Ammon's horn (tissue), 1 donor: ENCODE measurements around the gene SYT12.
"Not testable (repeated sequence)": the region's sequence is repeated elsewhere in the genome, so short reads cannot be mapped to it uniquely, and the experiment has no call there.

Experiments used
- DNase-seq: peaks from one replicate; pipeline ENCODE4 v3.0.0-alpha.2; 2016; ENCODE audit warnings: low spot score

The SYT12 gene, protein sequence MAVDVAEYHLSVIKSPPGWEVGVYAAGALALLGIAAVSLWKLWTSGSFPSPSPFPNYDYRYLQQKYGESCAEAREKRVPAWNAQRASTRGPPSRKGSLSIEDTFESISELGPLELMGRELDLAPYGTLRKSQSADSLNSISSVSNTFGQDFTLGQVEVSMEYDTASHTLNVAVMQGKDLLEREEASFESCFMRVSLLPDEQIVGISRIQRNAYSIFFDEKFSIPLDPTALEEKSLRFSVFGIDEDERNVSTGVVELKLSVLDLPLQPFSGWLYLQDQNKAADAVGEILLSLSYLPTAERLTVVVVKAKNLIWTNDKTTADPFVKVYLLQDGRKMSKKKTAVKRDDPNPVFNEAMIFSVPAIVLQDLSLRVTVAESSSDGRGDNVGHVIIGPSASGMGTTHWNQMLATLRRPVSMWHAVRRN

GRCh38 chr11:67022961-67023956 lies at the start of gene SYT12:
SYT12 (plus strand) TSS chr11:67023134; CDS start chr11:67030145, 7,011 bp downstream.
- no peak for DNase-seq

DNA sequence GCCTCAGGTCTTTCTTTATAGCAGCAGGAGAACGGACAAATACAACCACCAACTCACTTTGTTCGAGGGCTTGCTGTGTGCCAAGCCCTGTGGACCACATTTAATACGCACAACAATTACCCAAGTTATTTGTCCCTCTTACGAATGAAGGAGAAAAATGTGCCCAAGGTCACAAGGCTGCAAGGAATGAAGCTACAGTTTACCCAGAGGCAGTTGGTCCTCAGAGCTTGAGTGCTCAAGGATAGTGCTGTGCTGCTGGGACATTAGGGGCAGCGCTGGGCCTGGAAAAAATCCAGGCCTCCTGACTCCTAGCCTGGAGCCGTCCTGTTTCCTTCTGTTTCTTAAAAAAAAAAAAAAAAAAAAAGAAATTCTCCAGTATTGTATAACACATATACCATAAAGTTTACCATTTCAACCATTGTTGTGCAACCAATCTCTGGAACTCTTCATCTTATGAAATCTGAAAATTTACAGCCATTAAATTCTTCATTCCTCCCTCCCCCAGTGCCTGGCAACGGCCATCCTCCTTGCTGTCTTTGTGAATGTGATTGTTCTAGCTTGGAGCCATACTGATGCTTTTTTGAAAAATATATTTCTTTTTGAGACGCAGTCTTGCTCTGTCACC lies 48.9 kb upstream of the SYT12 start:
- DNase-seq = no peak

DNA sequence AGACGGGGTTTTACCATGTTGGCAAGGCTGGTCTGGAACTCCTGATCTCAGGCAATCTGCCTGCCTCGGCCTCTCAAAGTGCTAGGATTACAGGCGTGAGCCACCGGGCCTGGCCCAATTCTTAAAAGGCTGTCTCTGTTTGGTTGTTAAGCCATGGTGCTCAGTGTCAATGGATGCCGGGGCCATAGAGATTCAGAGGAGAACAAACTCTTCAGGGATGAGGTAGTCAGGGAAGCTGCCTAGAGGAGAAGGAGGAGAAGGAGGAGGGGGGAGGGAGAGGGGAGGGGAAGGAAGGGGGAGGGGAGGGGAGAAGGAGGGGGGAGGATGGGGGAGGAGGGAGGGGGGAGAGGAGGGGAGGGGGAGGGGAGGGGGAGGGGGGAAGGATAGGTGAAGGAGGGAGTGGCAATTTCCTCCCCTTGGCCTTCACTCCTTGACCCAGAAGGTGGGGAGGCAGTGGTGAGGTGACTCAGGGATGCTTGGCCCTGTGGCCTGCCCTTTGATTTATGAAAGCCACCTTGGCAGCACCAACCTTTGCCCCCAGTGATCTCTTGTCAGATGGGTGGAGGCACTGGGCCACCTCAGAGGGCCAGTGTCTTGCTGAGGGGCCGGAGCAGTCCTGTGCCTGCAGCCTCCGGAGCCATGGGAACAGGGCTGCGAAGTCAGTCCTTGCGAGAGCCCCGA lies 48.1 kb upstream of the SYT12 start, which contains the start of gene C11orf86:
TSS of gene C11orf86 (plus strand) at position 581 of the 681 bp plus-strand sequence. CDS start at position 640, 59 bp downstream.
- DNase-seq = no peak

GRCh38 chr11:66975405-66976027 lies 47.4 kb upstream of the SYT12 start:
- DNase-seq = no peak

GRCh38 chr11:66976028-66976467 lies 46.9 kb upstream of the SYT12 start:
- DNase-seq = no peak

GRCh38 chr11:66976925-66977324 lies 46.0 kb upstream of the SYT12 start:
- DNase-seq = no peak

DNA sequence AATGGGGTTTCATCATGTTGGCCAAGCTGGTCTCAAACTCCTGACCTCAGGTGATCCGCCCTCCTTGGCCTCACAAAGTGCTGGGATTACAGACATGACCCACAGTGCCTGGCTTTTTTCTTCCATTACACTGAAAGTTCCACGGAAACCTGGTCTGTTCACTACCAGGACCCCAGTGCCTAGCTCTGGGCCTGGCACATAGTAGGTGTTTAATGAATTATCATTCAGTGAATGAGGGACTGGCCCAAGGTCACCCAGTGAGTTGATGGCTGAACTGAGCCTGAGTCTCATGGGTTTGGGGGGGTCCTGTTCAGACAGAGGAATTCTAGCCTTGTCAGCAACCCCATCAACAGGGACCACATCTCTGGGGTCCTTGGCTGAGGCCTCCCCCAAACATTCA lies 44.7 kb upstream of the SYT12 start:
- no peak for DNase-seq

- DNase-seq = no peak
Measured at GRCh38 chr11:66978717-66979116, 44.2 kb upstream of the SYT12 start.

DNA sequence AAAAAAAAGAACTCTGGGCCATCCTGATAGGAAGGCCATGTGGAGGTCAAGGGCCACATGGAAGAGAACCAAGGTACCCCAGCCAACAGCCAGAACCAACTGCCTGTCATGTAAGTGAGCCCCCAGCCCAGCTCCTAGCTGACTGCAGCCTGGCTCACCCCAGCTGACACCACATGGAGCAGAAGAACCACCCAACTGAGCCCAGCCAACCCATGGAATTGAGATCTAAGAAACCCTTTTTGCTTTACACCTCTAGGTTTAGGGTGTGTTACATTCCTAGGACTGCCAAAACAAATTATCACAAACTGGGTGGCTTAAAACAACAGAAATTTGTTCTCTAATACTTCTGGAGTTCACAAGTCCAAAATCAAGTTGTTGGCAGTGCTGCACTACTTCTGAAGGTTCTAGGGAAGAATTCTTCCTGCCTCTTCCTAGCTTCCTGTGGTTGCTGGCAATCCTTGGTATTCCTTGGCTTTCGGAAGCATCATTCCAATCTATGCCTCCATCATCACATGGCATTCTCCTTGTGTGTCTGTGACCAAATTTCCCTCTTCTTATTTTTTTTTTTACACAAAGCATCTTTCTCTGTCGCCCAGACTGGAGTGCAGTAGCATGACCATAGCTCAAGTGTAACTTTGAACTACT lies 43.5 kb upstream of the SYT12 start:
- no peak for DNase-seq

- peak; percentile 56 for DNase-seq
Measured at GRCh38 chr11:66981976-66982578, 40.9 kb upstream of the SYT12 start.

- no peak for DNase-seq
Measured at GRCh38 chr11:66983275-66983924, 39.5 kb upstream of the SYT12 start.

DNA sequence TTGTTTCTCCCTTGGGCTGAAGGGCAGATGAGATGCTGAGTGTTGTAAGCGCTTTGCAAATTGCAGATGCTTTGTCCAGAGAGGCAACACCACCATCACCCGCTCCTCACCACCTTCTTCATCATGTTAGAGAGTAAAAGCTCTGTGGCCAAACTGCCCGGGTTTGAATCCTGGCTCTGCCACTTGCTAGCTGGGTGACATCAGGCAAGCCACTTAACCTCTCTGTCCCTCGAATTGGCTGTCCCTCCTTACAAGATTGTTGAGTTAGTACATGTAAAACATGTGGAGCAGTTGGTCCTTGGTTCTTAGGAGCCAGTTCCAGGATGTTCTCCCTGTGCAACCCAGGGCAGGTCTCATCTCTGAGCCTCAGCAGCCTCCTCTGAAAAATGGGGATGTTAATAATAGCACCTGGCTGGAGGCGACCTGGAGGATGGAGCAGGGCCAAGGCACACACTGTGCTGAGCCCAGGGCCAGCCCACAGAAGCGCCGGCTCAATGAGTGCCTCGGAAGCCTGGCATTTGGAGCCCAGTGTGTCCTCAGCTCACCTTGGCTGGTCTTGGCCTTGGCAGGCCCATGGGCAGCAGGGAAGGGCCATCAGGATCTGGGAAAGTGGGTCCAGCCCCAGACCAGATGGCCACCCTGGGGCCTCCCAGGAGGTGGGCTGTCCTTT lies 37.3 kb upstream of the SYT12 start:
- no peak for DNase-seq

- no peak for DNase-seq
Measured at GRCh38 chr11:66986178-66986545, 36.8 kb upstream of the SYT12 start.

DNA sequence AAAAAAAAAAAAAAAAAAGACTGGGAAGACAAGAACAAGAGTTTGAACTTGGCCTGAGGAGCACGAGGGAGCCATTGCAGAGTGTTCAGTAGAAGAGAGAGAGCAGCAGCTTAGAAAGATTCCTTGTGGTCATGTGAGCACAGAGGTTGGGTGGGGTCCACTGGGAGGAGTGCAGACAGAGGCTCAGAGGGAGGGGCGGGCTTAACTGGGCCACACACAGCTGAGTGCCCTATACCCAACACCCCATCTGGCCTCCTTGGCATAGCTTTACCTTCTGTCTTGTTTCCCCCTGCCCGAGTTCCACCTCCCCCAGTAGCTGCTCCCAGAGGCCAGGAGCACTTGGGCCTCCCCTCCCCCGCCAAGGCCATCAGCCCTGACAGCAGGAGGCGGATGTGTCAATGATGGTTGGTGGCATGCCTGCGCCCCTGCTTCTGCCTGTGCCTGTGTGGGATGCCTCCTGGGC lies 35.7 kb upstream of the SYT12 start:
- no peak for DNase-seq

- no peak for DNase-seq
Measured at GRCh38 chr11:66987924-66988637, 34.9 kb upstream of the SYT12 start.

DNA sequence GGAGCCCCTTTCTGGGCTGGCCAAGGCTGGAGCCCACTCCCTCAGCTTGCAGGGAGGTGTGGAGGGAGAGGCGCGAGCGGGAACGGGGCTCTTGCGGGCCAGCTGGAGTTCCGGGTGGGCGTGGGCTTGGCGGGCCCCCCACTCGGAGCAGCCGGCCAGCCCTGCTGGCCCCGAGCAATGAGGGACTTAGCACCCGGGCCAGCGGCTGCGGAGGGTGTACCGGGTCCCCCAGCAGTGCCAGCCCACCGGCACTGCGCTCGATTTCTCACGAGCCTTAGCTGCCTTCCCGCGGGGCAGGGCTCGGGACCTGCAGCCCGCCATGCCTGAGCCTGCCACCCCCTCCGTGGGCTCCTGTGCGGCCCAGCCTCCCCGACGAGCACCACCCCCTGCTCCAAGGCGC lies 34.2 kb upstream of the SYT12 start:
- DNase-seq = not testable (repeated sequence)

- not testable (repeated sequence) for DNase-seq
Measured at GRCh38 chr11:66989360-66989759, 33.6 kb upstream of the SYT12 start.

- no peak for DNase-seq
Measured at GRCh38 chr11:66992041-66992440, 30.9 kb upstream of the SYT12 start.
